DND-41 (cell line): ENCODE data around the gene NADK2.

Experiments
- CTCF ChIP-seq: IDR thresholded peaks from 2 replicates; pipeline ENCODE4 v1.5.1; 2012; ENCODE audit warnings: borderline replicate concordance, low read length, moderate library complexity, mild to moderate bottlenecking; ENCODE audit not compliant: poor library complexity, severe bottlenecking; ENCODE audit errors: extremely low read depth
- EZH2 ChIP-seq: IDR thresholded peaks from 3 replicates; pipeline ENCODE4 v1.6.1; 2012; ENCODE audit warnings: borderline replicate concordance, low read depth, mild to moderate bottlenecking, moderate library complexity, low read length, inconsistent platforms; ENCODE audit not compliant: severe bottlenecking

- TF ChIP-seq CTCF: no peak
- no peak for TF ChIP-seq EZH2
Observed at GRCh38 chr5:36153726-36154125, 88.0 kb downstream of the NADK2 start.
